Fibroblast of lung (primary cell): ENCODE results near the gene PDE2A.

Experiments used
- EZH2 ChIP-seq: IDR thresholded peaks from 2 replicates; pipeline ENCODE4 v1.5.1; 2012; ENCODE audit warnings: low read length, control low read depth, mild to moderate bottlenecking; ENCODE audit errors: missing control alignments
- TF ChIP-seq, protein P1 (sequence below), 2 donors: IDR thresholded peaks in 1 of 2; conservative IDR thresholded peaks in 1 of 2; 1 replicate in 1 of 2; 2 replicates in 1 of 2; pipeline ENCODE4 v1.5.1; 2011 to 2012; ENCODE audit warnings: low read length in 2 of 2, control low read depth in 1 of 2, inconsistent platforms in 1 of 2, low read depth in 1 of 2, mild to moderate bottlenecking in 1 of 2

DNA sequence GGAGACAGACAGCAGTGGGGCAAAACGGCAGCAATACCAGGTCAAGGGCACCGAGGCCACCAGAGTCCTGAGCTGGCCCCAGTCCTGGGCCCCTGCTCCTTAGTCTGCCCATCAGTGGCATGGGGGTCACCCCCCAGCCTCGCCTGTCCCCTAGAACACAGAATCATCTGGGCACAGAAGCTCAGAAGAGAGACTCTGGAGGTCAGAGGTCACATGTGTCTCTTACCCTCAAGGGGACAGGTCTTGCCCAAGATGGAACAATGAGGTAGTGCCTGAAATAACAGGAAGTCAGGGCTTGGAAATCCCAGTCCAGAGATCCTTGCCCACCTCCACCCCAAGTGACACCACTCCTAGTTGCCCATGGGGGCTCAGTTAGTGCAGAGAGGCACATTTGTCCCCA, 20.6 kb downstream of the PDE2A start:
- TF ChIP-seq, protein P1, sequence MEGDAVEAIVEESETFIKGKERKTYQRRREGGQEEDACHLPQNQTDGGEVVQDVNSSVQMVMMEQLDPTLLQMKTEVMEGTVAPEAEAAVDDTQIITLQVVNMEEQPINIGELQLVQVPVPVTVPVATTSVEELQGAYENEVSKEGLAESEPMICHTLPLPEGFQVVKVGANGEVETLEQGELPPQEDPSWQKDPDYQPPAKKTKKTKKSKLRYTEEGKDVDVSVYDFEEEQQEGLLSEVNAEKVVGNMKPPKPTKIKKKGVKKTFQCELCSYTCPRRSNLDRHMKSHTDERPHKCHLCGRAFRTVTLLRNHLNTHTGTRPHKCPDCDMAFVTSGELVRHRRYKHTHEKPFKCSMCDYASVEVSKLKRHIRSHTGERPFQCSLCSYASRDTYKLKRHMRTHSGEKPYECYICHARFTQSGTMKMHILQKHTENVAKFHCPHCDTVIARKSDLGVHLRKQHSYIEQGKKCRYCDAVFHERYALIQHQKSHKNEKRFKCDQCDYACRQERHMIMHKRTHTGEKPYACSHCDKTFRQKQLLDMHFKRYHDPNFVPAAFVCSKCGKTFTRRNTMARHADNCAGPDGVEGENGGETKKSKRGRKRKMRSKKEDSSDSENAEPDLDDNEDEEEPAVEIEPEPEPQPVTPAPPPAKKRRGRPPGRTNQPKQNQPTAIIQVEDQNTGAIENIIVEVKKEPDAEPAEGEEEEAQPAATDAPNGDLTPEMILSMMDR (conservative IDR thresholded peaks at IDR 0.05 in 1 of 2, IDR thresholded peaks at IDR 0.05 in 1 of 2; ENCODE audit: low read depth in 1 of 2, low read length in 2 of 2) = no peak
- no peak for TF ChIP-seq EZH2
